K562 treated with DMSO at 1 percent for 12 hours (cell line): ENCODE results near the gene CDH9. TPM values are rescaled to one million over a fixed set of nuclear protein-coding genes. Genes with fewer than 3 reads are reported as not detected.

ENCODE experiments used
- total RNA-seq: library from RNA; unstranded; fragments of 300-600 nt; gene quantifications from 2 replicates; pipeline ENCODE4 v1.2.3, GENCODE V29; 2022; ENCODE audit not compliant: insufficient read depth

Gene CDH9, protein sequence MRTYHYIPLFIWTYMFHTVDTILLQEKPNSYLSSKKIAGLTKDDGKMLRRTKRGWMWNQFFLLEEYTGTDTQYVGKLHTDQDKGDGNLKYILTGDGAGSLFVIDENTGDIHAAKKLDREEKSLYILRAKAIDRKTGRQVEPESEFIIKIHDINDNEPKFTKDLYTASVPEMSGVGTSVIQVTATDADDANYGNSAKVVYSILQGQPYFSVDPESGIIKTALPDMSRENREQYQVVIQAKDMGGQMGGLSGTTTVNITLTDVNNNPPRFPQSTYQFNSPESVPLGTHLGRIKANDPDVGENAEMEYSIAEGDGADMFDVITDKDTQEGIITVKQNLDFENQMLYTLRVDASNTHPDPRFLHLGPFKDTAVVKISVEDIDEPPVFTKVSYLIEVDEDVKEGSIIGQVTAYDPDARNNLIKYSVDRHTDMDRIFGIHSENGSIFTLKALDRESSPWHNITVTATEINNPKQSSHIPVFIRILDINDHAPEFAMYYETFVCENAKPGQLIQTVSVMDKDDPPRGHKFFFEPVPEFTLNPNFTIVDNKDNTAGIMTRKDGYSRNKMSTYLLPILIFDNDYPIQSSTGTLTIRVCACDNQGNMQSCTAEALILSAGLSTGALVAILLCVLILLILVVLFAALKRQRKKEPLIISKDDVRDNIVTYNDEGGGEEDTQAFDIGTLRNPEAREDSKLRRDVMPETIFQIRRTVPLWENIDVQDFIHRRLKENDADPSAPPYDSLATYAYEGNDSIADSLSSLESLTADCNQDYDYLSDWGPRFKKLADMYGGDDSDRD
- not detected in 2 replicates for total RNA-seq

DNA sequence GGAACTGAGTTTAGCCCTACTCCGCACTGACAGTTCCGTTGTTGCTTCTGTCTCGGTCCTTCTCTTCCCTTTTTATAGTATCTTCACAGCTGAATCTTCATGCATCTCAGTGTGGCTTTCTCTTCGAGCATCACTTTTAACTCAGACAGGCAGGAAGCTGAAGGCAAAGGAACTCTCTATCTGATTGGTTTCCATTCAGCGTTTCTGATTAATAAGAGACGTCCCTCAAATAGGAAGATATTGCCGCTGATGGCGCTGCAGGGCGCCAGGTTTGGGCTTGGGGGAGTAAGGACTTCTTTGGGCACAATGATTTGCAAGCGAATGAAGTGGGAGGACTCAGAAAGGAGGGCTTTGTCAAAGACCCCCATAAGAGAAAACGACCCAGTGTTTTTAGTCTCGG is at the start of gene CDH9:
Gene CDH9, minus strand, starts transcription at position 111 of the 400 bp plus-strand sequence. CDS start 50,253 bp downstream, outside the sequence.

